ENCODE data around the gene PAK5. TPM values are rescaled to one million over a fixed set of nuclear protein-coding genes. Genes with fewer than 3 reads are reported as not detected.

PAK5 gene
- total and polyA plus RNA-seq, 9 of the 15 experiments (the other 6 are each of a cell fraction or from before 2014, with no cell fraction given), result not detected

- in situ Hi-C loops (cut with MboI) (no loop called here), intact Hi-C loops (cut with micrococcal nuclease) (no loop called here)
- ChIA-PET POLR2A (no interaction called here), CTCF (ENCODE audit: low intra/inter-chr PET ratio) (no interaction called here)
- Histone ChIP-seq H3K9me3 (replicated peaks; ENCODE audit: control insufficient read depth, insufficient read depth, low read depth, low read length) (no peaks in the 10 kb centered on the region), H3K27ac (ENCODE audit: extremely low read depth, low read depth, low read length) (no peak overlapping the region), H3K79me2 (ENCODE audit: control insufficient read depth, insufficient read depth, low read length) (no peaks in the 10 kb centered on the region), H2AFZ (ENCODE audit: low read depth, low read length) (no peak overlapping the region), H3K27me3 (ENCODE audit: control insufficient read depth in 2 of 2, insufficient read depth in 2 of 2, low read length in 2 of 2) (no peaks in the 10 kb centered on the region), H3K9ac (ENCODE audit: insufficient read depth in 1 of 2, low read depth in 2 of 2, low read length in 2 of 2) (no peak overlapping the region), H4K20me1 (replicated peaks; ENCODE audit: control insufficient read depth, insufficient read depth, low read length) (no peaks in the 10 kb centered on the region), H3K4me1 (replicated peaks in 1 of 2; ENCODE audit: control insufficient read depth in 2 of 2, insufficient read depth in 2 of 2, low read length in 2 of 2) (no peaks in the 10 kb centered on the region), H3K36me3 (ENCODE audit: control insufficient read depth, insufficient read depth, low read length) (no peaks in the 10 kb centered on the region), H3K4me3 (no peak overlapping the region), H3K9me1 (ENCODE audit: control insufficient read depth, insufficient read depth, low read length) (no peaks in the 10 kb centered on the region), H3K4me2 (ENCODE audit: insufficient read depth, low read length) (no peak overlapping the region)
- BruUV-seq (replicated peaks), result no TSS peak
- DNase-seq (ENCODE audit: extremely low read depth in 1 of 4, low spot score in 3 of 4), result no peak
- no peak for ATAC-seq
- FAIRE-seq, result no peak
- 0% methylated on average over 1 of the region's 2 CpGs for WGBS (ENCODE audit: insufficient coverage, low coverage, missing lambda C conversion rate)
- TF ChIP-seq, protein P1, sequence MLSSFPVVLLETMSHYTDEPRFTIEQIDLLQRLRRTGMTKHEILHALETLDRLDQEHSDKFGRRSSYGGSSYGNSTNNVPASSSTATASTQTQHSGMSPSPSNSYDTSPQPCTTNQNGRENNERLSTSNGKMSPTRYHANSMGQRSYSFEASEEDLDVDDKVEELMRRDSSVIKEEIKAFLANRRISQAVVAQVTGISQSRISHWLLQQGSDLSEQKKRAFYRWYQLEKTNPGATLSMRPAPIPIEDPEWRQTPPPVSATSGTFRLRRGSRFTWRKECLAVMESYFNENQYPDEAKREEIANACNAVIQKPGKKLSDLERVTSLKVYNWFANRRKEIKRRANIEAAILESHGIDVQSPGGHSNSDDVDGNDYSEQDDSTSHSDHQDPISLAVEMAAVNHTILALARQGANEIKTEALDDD (IDR thresholded peaks at IDR 0.05), result no peak
- TF ChIP-seq ZNF316 (IDR thresholded peaks at IDR 0.05), result no peak
- no peak for TF ChIP-seq NFYB (IDR thresholded peaks at IDR 0.05; ENCODE audit: extremely low read depth, insufficient read length)
- TF ChIP-seq RFX5 (IDR thresholded peaks at IDR 0.05; ENCODE audit: low read depth, low read length), result no peak
- no peak for TF ChIP-seq ELK3 (CRISPR knock-in tag; IDR thresholded peaks at IDR 0.05)
- no peak for TF ChIP-seq TEAD2 (tag; IDR thresholded peaks at IDR 0.05)
- no peak for TF ChIP-seq HOMEZ (CRISPR knock-in tag; IDR thresholded peaks at IDR 0.05)
- TF ChIP-seq ATF3 (IDR thresholded peaks at IDR 0.05), result no peak
- no peak for TF ChIP-seq ATF3 (CRISPR knock-in tag; conservative IDR thresholded peaks at IDR 0.05)
- no peak for TF ChIP-seq ZNF561 (CRISPR knock-in tag; conservative IDR thresholded peaks at IDR 0.05)
- TF ChIP-seq PML (IDR thresholded peaks at IDR 0.05; ENCODE audit: low read length), result no peak
- TF ChIP-seq, protein P2, sequence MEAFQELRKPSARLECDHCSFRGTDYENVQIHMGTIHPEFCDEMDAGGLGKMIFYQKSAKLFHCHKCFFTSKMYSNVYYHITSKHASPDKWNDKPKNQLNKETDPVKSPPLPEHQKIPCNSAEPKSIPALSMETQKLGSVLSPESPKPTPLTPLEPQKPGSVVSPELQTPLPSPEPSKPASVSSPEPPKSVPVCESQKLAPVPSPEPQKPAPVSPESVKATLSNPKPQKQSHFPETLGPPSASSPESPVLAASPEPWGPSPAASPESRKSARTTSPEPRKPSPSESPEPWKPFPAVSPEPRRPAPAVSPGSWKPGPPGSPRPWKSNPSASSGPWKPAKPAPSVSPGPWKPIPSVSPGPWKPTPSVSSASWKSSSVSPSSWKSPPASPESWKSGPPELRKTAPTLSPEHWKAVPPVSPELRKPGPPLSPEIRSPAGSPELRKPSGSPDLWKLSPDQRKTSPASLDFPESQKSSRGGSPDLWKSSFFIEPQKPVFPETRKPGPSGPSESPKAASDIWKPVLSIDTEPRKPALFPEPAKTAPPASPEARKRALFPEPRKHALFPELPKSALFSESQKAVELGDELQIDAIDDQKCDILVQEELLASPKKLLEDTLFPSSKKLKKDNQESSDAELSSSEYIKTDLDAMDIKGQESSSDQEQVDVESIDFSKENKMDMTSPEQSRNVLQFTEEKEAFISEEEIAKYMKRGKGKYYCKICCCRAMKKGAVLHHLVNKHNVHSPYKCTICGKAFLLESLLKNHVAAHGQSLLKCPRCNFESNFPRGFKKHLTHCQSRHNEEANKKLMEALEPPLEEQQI (IDR thresholded peaks at IDR 0.05), result no peak
- no peak for TF ChIP-seq HDAC3 (IDR thresholded peaks at IDR 0.05; ENCODE audit: borderline replicate concordance, partially characterized antibody)
- TF ChIP-seq ZNF174 (CRISPR knock-in tag; IDR thresholded peaks at IDR 0.05), result no peak
- TF ChIP-seq, protein P3, sequence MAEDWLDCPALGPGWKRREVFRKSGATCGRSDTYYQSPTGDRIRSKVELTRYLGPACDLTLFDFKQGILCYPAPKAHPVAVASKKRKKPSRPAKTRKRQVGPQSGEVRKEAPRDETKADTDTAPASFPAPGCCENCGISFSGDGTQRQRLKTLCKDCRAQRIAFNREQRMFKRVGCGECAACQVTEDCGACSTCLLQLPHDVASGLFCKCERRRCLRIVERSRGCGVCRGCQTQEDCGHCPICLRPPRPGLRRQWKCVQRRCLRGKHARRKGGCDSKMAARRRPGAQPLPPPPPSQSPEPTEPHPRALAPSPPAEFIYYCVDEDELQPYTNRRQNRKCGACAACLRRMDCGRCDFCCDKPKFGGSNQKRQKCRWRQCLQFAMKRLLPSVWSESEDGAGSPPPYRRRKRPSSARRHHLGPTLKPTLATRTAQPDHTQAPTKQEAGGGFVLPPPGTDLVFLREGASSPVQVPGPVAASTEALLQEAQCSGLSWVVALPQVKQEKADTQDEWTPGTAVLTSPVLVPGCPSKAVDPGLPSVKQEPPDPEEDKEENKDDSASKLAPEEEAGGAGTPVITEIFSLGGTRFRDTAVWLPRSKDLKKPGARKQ (CRISPR knock-in tag; IDR thresholded peaks at IDR 0.05), result no peak
Observed at GRCh38 chr20:9493803-9494202, 345.1 kb downstream of the PAK5 start.
